ENCODE results near the gene SCYGR1.

- TF ChIP-seq POLR2A (IDR thresholded peaks at IDR 0.05; ENCODE audit: low read length) (no peak), GATA1 (IDR thresholded peaks at IDR 0.05; ENCODE audit: low read depth, low read length) (no peak)
These were observed 32.6 kb upstream of the SCYGR1 start for GRCh38 chr2:227420087-227421052.

All from erythroblast (primary cell).